ENCODE measurements around the gene TBC1D13.

TBC1D13 gene

DNA sequence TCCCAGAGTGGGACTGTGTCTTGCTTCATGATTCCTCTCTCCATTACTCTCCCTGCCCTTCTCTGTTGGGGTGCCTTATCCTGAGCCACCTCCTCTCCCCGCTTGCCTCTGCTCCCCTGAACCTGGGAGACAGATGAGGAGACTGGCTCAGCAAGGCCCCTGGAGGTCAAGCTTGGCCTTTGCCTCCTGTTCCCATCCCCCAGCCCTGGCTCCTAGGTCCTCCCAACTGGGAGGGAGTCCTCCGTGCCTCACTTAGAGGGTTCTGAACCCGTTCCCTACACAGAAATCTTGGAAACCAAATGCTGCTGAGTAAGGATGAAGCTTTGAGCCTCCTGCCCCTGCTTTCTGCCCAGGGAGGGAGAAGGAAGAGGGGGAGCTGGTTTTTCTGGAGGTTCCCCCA is 21.5 kb downstream of the TBC1D13 start:
- H3K9me3 ChIP-seq (ENCODE audit: control extremely low read depth in 1 of 5, control insufficient read depth in 4 of 5, insufficient read depth in 2 of 5, low read depth in 1 of 5, low read length in 4 of 5) = no peaks in the 10 kb centered on the region
- no peak for DNase-seq
- H3K27ac ChIP-seq (ENCODE audit: insufficient read depth in 1 of 2, low read depth in 1 of 2, low read length in 2 of 2, poor library complexity in 1 of 2, severe bottlenecking in 2 of 2) = no peak overlapping the region
- 100% methylated on average over 3 of the region's 3 CpGs for WGBS (ENCODE audit: insufficient coverage)
- H3K36me3 ChIP-seq (ENCODE audit: control insufficient read depth in 4 of 4, insufficient read depth in 4 of 4, low read length in 3 of 4) = peaks cover 0 to 49% (median 36%) of the 10 kb centered on the region in 4 experiments
- ChIA-PET POLR2A (no interaction called here), CTCF (interaction anchor here (1.4 to 2.4 kb wide), 2 partner anchors 10 to 17 kb away, joined by 4 to 7 read pairs; partner anchors contain the start of gene ENDOG)
- H3K27me3 ChIP-seq (replicated peaks in 2 of 5; ENCODE audit: control insufficient read depth in 4 of 5, insufficient read depth in 5 of 5, low read length in 4 of 5) = no peaks in the 10 kb centered on the region
- no peaks in the 10 kb centered on the region for H3K4me1 ChIP-seq (ENCODE audit: control extremely low read depth in 1 of 4, control insufficient read depth in 4 of 4, insufficient read depth in 4 of 4, low read length in 3 of 4)
- no peak overlapping the region for H3K4me3 ChIP-seq (ENCODE audit: control insufficient read depth in 1 of 7, extremely low read depth in 1 of 7, insufficient read depth in 4 of 7, low read depth in 2 of 7, low read length in 6 of 7)

DNA sequence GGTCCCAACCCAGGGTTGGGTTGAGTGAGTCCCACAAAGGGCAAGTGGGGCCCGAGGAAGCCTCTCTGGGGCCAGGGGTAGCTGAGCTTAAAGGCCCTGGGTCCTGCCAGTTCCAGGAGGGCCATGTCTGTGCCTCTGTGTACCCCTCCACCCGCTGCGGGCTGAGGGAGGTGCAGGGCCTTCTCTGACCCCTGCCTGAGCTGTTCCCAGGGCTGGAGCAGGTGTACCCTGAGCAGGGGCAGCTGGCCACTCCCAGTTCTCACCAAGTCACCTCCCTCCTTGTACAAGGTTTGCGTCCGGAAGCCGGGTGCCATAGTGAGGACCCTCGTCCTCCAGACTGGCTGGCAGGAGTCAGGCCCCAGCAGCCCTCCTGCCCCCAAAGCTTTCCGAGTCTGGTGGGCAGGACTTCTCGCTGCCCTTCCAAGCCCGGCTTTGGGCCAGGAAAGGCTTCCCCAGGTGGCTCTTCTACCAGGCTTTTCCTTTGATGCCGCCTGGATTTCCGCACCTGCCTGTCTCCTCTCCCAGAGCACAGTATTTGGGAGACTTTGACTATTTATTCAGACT is 22.1 kb downstream of the TBC1D13 start:
- ChIA-PET POLR2A (no interaction called here), CTCF (interaction anchor here (1.4 to 2.4 kb wide), 2 partner anchors 9 to 18 kb away, joined by 4 to 7 read pairs; partner anchors contain the start of gene ENDOG)
- no peak for DNase-seq
- 98% methylated on average over 10 of the region's 12 CpGs for WGBS (ENCODE audit: insufficient coverage)
- Histone ChIP-seq H3K27ac (ENCODE audit: insufficient read depth in 1 of 2, low read depth in 1 of 2, low read length in 2 of 2, poor library complexity in 1 of 2, severe bottlenecking in 2 of 2) (no peak overlapping the region), H3K27me3 (replicated peaks in 2 of 5; ENCODE audit: control insufficient read depth in 4 of 5, insufficient read depth in 5 of 5, low read length in 4 of 5) (no peaks in the 10 kb centered on the region), H3K4me1 (ENCODE audit: control extremely low read depth in 1 of 4, control insufficient read depth in 4 of 4, insufficient read depth in 4 of 4, low read length in 3 of 4) (no peaks in the 10 kb centered on the region), H3K36me3 (ENCODE audit: control insufficient read depth in 4 of 4, insufficient read depth in 4 of 4, low read length in 3 of 4) (peaks cover 0 to 43% (median 32%) of the 10 kb centered on the region in 4 experiments), H3K4me3 (ENCODE audit: control insufficient read depth in 1 of 7, extremely low read depth in 1 of 7, insufficient read depth in 4 of 7, low read depth in 2 of 7, low read length in 6 of 7) (no peak overlapping the region), H3K9me3 (ENCODE audit: control extremely low read depth in 1 of 5, control insufficient read depth in 4 of 5, insufficient read depth in 2 of 5, low read depth in 1 of 5, low read length in 4 of 5) (no peaks in the 10 kb centered on the region)

DNA sequence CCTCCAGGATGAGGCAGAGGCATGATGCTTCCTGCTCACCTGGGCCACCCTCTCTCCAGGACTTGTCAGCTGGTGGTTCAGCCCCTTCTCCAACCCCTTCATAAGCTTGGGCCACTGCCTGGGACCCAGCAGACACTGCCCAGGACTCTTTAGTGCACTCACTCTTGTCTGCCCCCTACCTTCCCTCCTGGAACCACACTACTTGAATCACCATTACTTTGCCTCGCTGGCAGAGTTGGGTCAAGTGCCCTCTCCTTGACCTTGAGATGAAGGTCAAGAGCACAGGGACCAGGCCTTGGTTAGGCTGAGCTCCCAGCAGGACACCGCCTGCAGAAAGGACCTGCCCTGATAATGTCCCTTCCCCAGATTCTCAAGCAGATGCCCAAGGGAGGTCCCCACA is 22.8 kb downstream of the TBC1D13 start:
- no peak for DNase-seq
- CTCF ChIA-PET = interaction anchor here (1.0 to 2.4 kb wide), 3 partner anchors 8 to 48 kb away, joined by 3 to 7 read pairs (median 4); partner anchors contain the start of gene ENDOG
- H3K36me3 ChIP-seq (ENCODE audit: control insufficient read depth in 4 of 4, insufficient read depth in 4 of 4, low read length in 3 of 4) = peaks cover 0 to 42% (median 31%) of the 10 kb centered on the region in 4 experiments
- no peaks in the 10 kb centered on the region for H3K4me1 ChIP-seq (ENCODE audit: control extremely low read depth in 1 of 4, control insufficient read depth in 4 of 4, insufficient read depth in 4 of 4, low read length in 3 of 4)
- no peak overlapping the region for H3K4me3 ChIP-seq (ENCODE audit: control insufficient read depth in 1 of 7, extremely low read depth in 1 of 7, insufficient read depth in 4 of 7, low read depth in 2 of 7, low read length in 6 of 7)
- WGBS (ENCODE audit: insufficient coverage) = 96% methylated on average over 2 of the region's 2 CpGs
- H3K9me3 ChIP-seq (ENCODE audit: control extremely low read depth in 1 of 5, control insufficient read depth in 4 of 5, insufficient read depth in 2 of 5, low read depth in 1 of 5, low read length in 4 of 5) = no peaks in the 10 kb centered on the region
- no peak overlapping the region for H3K27ac ChIP-seq (ENCODE audit: insufficient read depth in 1 of 2, low read depth in 1 of 2, low read length in 2 of 2, poor library complexity in 1 of 2, severe bottlenecking in 2 of 2)
- POLR2A ChIA-PET = no interaction called here
- no peaks in the 10 kb centered on the region for H3K27me3 ChIP-seq (replicated peaks in 2 of 5; ENCODE audit: control insufficient read depth in 4 of 5, insufficient read depth in 5 of 5, low read length in 4 of 5)

DNA sequence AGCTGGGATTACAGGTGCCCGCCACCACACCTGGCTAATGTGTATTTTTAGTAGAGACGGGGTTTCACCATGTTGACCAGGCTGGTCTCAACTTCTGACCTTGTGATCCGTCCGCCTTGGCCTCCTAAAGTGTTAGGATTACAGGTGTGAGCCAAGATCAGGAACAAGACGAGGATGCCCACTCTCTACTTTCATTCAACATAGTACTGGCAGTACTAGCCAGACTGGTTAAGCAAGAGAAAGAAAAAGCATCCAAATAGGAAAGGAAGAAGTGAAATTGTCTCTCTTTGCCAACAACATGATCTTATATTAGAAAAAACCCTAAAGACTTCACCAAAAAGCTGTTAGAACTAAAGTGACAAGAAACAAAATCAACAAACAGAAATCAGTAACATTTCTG is 23.8 kb downstream of the TBC1D13 start:
- WGBS (ENCODE audit: insufficient coverage) = no CpG with 5 or more reads among the region's 5 CpGs
- H3K4me3 ChIP-seq (ENCODE audit: control insufficient read depth in 1 of 7, extremely low read depth in 1 of 7, insufficient read depth in 4 of 7, low read depth in 2 of 7, low read length in 6 of 7) = no peak overlapping the region
- no peak for DNase-seq
- CTCF ChIA-PET = interaction anchor here (2.4 kb wide), 1 partner anchor 19 kb away, joined by 7 read pairs; no protein-coding TSS in a partner anchor
- no peak overlapping the region for H3K27ac ChIP-seq (ENCODE audit: insufficient read depth in 1 of 2, low read depth in 1 of 2, low read length in 2 of 2, poor library complexity in 1 of 2, severe bottlenecking in 2 of 2)
- no peaks in the 10 kb centered on the region for H3K9me3 ChIP-seq (ENCODE audit: control extremely low read depth in 1 of 5, control insufficient read depth in 4 of 5, insufficient read depth in 2 of 5, low read depth in 1 of 5, low read length in 4 of 5)
- POLR2A ChIA-PET = no interaction called here
- H3K4me1 ChIP-seq (ENCODE audit: control extremely low read depth in 1 of 4, control insufficient read depth in 4 of 4, insufficient read depth in 4 of 4, low read length in 3 of 4) = no peaks in the 10 kb centered on the region
- H3K36me3 ChIP-seq (ENCODE audit: control insufficient read depth in 4 of 4, insufficient read depth in 4 of 4, low read length in 3 of 4) = peaks cover 0 to 33% (median 25%) of the 10 kb centered on the region in 4 experiments
- H3K27me3 ChIP-seq (replicated peaks in 2 of 5; ENCODE audit: control insufficient read depth in 4 of 5, insufficient read depth in 5 of 5, low read length in 4 of 5) = no peaks in the 10 kb centered on the region

DNA sequence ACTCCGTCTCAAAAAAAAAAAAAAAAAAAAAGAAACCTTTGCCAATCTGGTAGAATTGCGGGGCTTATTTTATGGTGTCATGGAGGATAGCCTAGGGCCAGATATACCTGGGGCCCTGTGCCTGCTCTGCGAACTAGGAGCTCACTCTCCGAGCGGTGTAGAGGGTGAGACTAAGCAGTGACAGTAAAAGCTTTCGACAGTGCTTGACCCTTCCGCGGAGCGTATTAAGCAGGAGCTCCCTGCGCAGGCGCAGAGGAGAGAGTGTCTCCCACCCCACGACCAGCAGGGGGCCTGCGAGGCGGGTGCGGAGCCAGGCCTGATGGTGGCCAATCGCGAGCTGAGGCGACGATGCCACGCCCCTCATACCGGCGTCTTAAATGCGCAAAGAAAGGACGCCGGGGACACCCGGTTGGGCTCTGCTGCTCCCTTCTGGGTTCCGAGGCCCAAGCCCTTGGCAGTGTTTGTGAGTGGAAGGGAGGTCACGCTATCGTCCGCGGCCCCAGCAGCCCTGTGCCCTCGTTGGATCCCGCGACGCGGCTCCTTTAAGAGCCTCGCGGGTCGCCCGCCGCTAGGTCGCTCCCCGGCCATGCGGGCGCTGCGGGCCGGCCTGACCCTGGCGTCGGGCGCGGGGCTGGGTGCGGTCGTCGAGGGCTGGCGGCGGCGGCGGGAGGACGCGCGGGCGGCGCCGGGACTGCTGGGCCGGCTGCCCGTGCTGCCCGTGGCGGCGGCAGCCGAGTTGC is 31.2 kb downstream of the TBC1D13 start, which contains the start of gene ENDOG:
ENDOG (plus strand) TSS at position 402 of the 740 bp plus-strand sequence; CDS start at position 587, 185 bp downstream.
- H3K4me1 ChIP-seq (ENCODE audit: control extremely low read depth in 1 of 4, control insufficient read depth in 4 of 4, insufficient read depth in 4 of 4, low read length in 3 of 4) = peaks cover 0 to 16% (median 14%) of the 10 kb centered on the region in 4 experiments
- DNase-seq = peak; percentile 95 to 96 (median 96)
- no peaks in the 10 kb centered on the region for H3K27me3 ChIP-seq (replicated peaks in 2 of 5; ENCODE audit: control insufficient read depth in 4 of 5, insufficient read depth in 5 of 5, low read length in 4 of 5)
- H3K9me3 ChIP-seq (ENCODE audit: control extremely low read depth in 1 of 5, control insufficient read depth in 4 of 5, insufficient read depth in 2 of 5, low read depth in 1 of 5, low read length in 4 of 5) = no peaks in the 10 kb centered on the region
- ChIA-PET POLR2A (interaction anchor here (0.6 to 1.1 kb wide), 3 partner anchors 11 to 116 kb away, joined by 3 read pairs; partner anchors contain the start of genes PKN3 and SPOUT1), CTCF (interaction anchor here (0.6 to 3.2 kb wide), 17 partner anchors 9 to 1916 kb away, joined by 3 to 19 read pairs (median 4); partner anchors contain the start of genes SPOUT1 and ZDHHC12)
- H3K4me3 ChIP-seq (ENCODE audit: control insufficient read depth in 1 of 7, extremely low read depth in 1 of 7, insufficient read depth in 4 of 7, low read depth in 2 of 7, low read length in 6 of 7) = peak within 1 kb of the TSS; percentile 65 to 90 (median 76)
- peaks cover 0 to 31% (median 20%) of the 10 kb centered on the region in 4 experiments for H3K36me3 ChIP-seq (ENCODE audit: control insufficient read depth in 4 of 4, insufficient read depth in 4 of 4, low read length in 3 of 4)
- H3K27ac ChIP-seq (ENCODE audit: insufficient read depth in 1 of 2, low read depth in 1 of 2, low read length in 2 of 2, poor library complexity in 1 of 2, severe bottlenecking in 2 of 2) = no peak within 1 kb of the TSS
- 0% methylated on average over 39 of the region's 70 CpGs for WGBS (ENCODE audit: insufficient coverage)

DNA sequence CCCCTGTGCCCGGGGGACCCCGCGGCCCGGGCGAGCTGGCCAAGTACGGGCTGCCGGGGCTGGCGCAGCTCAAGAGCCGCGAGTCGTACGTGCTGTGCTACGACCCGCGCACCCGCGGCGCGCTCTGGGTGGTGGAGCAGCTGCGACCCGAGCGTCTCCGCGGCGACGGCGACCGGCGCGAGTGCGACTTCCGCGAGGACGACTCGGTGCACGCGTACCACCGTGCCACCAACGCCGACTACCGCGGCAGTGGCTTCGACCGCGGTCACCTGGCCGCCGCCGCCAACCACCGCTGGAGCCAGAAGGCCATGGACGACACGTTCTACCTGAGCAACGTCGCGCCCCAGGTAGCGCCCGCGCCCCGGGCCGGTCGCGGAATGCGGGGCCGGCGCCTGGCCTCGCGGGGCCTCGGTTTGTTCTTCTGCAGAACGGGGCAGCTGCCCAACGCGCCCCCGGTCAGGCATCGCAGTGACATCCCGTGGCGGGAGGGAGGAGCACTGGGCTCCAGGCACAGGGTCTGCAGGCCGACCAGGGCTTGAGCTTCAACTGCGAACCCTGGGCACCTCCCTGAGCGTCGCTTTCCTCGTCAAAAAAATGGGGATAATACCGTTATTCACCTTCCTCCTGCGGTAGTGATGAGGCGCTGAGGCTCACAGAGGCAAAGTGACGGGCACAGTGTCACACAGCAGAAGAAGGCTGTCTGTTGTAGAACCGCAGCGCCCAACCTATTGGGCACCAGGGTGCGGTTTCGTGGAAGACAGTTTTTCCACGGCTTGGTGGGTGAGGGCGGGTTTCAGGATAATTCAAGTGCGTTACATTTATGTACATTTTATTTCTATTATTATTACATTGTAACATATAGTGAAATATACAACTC is 32.0 kb downstream of the TBC1D13 start:
- ChIA-PET CTCF (interaction anchor here (0.6 to 3.2 kb wide), 12 partner anchors 8 to 1398 kb away, joined by 3 to 19 read pairs (median 4); partner anchors contain the start of gene SPOUT1), POLR2A (interaction anchor here (0.9 to 1.1 kb wide), 2 partner anchors 11 to 58 kb away, joined by 3 read pairs; partner anchors contain the start of gene SPOUT1)
- peak; percentile 25 to 56 (median 49) for DNase-seq
- 6% methylated on average over 75 of the region's 90 CpGs for WGBS (ENCODE audit: insufficient coverage)
- H3K36me3 ChIP-seq (ENCODE audit: control insufficient read depth in 4 of 4, insufficient read depth in 4 of 4, low read length in 3 of 4) = peaks cover 0 to 39% (median 28%) of the 10 kb centered on the region in 4 experiments
- H3K27me3 ChIP-seq (replicated peaks in 2 of 5; ENCODE audit: control insufficient read depth in 4 of 5, insufficient read depth in 5 of 5, low read length in 4 of 5) = no peaks in the 10 kb centered on the region
- peaks cover 0 to 16% (median 14%) of the 10 kb centered on the region in 4 experiments for H3K4me1 ChIP-seq (ENCODE audit: control extremely low read depth in 1 of 4, control insufficient read depth in 4 of 4, insufficient read depth in 4 of 4, low read length in 3 of 4)
- no peaks in the 10 kb centered on the region for H3K9me3 ChIP-seq (ENCODE audit: control extremely low read depth in 1 of 5, control insufficient read depth in 4 of 5, insufficient read depth in 2 of 5, low read depth in 1 of 5, low read length in 4 of 5)
- no peak overlapping the region for H3K27ac ChIP-seq (ENCODE audit: insufficient read depth in 1 of 2, low read depth in 1 of 2, low read length in 2 of 2, poor library complexity in 1 of 2, severe bottlenecking in 2 of 2)
- H3K4me3 ChIP-seq (ENCODE audit: control insufficient read depth in 1 of 7, extremely low read depth in 1 of 7, insufficient read depth in 4 of 7, low read depth in 2 of 7, low read length in 6 of 7) = peak overlapping the region; percentile 65 to 90 (median 76)
